HEK293T (cell line): ENCODE data around the gene ALOX12B.

Experiments
- ARNT ChIP-seq: fragments of 450-650 bp; IDR thresholded peaks from 2 replicates; pipeline ENCODE4 v1.6.1; 2017; ENCODE audit warnings: mild to moderate bottlenecking
- BHLHE40 ChIP-seq: fragments of 450-650 bp; IDR thresholded peaks from 2 replicates; pipeline ENCODE4 v1.6.1; 2016; ENCODE audit warnings: mild to moderate bottlenecking, moderate library complexity, borderline replicate concordance
- FOXA1 ChIP-seq: fragments of 450-650 bp; IDR thresholded peaks from 2 replicates; pipeline ENCODE4 v1.6.1; 2016; ENCODE audit warnings: mild to moderate bottlenecking
- FOXK2 ChIP-seq: fragments of 450-650 bp; IDR thresholded peaks from 2 replicates; pipeline ENCODE4 v1.6.1; 2016; ENCODE audit warnings: mild to moderate bottlenecking
- FOXM1 ChIP-seq: fragments of 450-650 bp; IDR thresholded peaks from 2 replicates; pipeline ENCODE4 v1.6.1; 2017; ENCODE audit warnings: mild to moderate bottlenecking, borderline replicate concordance
- L3MBTL2 ChIP-seq: fragments of 450-650 bp; conservative IDR thresholded peaks from 2 replicates; pipeline ENCODE4 v1.6.1; 2016; ENCODE audit warnings: mild to moderate bottlenecking
- NFRKB ChIP-seq: fragments of 450-650 bp; IDR thresholded peaks from 2 replicates; pipeline ENCODE4 v1.6.1; 2016; ENCODE audit warnings: mild to moderate bottlenecking, moderate library complexity
- PKNOX1 ChIP-seq: fragments of 450-650 bp; IDR thresholded peaks from 2 replicates; pipeline ENCODE4 v1.6.1; 2016
- SP1 ChIP-seq: fragments of 450-650 bp; IDR thresholded peaks from 2 replicates; pipeline ENCODE4 v1.6.1; 2017
- SUZ12 ChIP-seq: fragments of 450-650 bp; IDR thresholded peaks from 2 replicates; pipeline ENCODE4 v1.6.1; 2016; ENCODE audit warnings: mild to moderate bottlenecking

- no peak for TF ChIP-seq FOXK2
- TF ChIP-seq FOXA1 = no peak
- no peak for TF ChIP-seq L3MBTL2
- no peak for TF ChIP-seq FOXM1
- no peak for TF ChIP-seq BHLHE40
- TF ChIP-seq NFRKB = no peak
- TF ChIP-seq PKNOX1 = no peak
- TF ChIP-seq ARNT = no peak
- TF ChIP-seq SP1 = no peak
- no peak for TF ChIP-seq SUZ12
These were observed 44.4 kb upstream of the ALOX12B start for GRCh38 chr17:8131844-8132441.
